Fibroblast of the aortic adventitia (primary cell): ENCODE data around the gene B3GAT2. TPM values are rescaled to one million over a fixed set of nuclear protein-coding genes. Genes with fewer than 3 reads are reported as not detected.

Source experiments
- DNase-seq: peaks from one replicate; pipeline ENCODE4 v3.0.0-alpha.2; 2010; ENCODE audit warnings: low read depth
- H3K4me3 ChIP-seq: 2 replicates; pipeline ENCODE4 v1.5.1; 2011; ENCODE audit warnings: low read depth, mild to moderate bottlenecking, control low read depth, low read length, moderate library complexity
- total RNA-seq: library from RNA; depleted of rRNA; stranded (reverse); fragments of >200 nt; gene quantifications from 2 replicates; pipeline ENCODE4 v1.2.3, GENCODE V29; 2012; ENCODE audit warnings: low replicate concordance
- TF ChIP-seq, protein P1 (sequence below): IDR thresholded peaks from 2 replicates; pipeline ENCODE4 v1.5.1; 2011; ENCODE audit warnings: mild to moderate bottlenecking, low read length, control low read depth, inconsistent platforms; ENCODE audit not compliant: insufficient read depth

Gene B3GAT2, protein sequence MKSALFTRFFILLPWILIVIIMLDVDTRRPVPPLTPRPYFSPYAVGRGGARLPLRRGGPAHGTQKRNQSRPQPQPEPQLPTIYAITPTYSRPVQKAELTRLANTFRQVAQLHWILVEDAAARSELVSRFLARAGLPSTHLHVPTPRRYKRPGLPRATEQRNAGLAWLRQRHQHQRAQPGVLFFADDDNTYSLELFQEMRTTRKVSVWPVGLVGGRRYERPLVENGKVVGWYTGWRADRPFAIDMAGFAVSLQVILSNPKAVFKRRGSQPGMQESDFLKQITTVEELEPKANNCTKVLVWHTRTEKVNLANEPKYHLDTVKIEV
- not detected in 2 replicates for total RNA-seq

DNA sequence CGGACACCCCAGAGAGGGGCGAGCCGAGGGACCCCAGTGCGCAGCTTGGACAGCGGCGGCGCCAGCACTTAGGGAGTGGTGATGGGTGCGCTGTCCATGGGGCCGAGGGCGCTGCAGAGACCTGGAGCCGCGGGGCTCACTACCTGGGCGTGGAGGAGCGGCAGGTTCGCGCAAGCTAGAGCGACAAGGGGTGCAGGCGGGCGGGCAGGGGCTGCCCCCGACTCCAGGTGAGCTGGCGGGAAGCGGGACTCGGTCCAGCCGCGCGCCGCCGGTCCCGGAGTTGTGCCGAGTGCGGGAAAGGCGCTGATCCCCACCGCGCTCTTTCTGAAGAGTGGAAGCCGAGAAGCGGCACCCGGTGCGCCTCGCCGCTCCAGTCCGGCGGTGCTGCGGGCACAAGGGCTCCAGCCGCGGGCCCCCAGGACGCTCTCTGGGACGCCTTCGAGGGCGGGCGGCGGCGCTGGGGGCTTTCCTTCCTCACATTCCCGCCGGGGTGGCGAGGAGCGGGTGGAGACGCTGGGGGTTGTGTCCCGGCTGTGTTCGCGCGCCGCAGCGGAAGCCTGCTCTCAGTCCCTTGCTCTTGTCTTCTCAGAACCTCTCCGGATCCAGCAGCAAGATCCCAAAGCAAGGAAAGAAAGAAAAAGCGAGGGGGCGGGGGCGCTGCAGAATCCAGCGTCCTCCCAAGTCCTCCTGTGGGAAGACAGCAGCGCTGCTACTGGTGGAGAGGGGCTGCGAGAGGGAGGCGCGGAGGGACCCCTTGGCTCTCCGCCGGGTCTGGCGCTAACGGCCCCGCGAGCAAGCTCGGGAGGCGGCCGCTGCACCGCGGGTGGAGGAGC is at the start of gene B3GAT2:
Gene B3GAT2 (minus strand): TSS at position 610 of the 833 bp plus-strand sequence. CDS start 631 bp downstream, outside the sequence.
- TF ChIP-seq, protein P1, sequence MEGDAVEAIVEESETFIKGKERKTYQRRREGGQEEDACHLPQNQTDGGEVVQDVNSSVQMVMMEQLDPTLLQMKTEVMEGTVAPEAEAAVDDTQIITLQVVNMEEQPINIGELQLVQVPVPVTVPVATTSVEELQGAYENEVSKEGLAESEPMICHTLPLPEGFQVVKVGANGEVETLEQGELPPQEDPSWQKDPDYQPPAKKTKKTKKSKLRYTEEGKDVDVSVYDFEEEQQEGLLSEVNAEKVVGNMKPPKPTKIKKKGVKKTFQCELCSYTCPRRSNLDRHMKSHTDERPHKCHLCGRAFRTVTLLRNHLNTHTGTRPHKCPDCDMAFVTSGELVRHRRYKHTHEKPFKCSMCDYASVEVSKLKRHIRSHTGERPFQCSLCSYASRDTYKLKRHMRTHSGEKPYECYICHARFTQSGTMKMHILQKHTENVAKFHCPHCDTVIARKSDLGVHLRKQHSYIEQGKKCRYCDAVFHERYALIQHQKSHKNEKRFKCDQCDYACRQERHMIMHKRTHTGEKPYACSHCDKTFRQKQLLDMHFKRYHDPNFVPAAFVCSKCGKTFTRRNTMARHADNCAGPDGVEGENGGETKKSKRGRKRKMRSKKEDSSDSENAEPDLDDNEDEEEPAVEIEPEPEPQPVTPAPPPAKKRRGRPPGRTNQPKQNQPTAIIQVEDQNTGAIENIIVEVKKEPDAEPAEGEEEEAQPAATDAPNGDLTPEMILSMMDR, result no peak
- peak within 1 kb of the TSS; percentile 55 for H3K4me3 ChIP-seq
- DNase-seq, result peak; percentile 16

DNA sequence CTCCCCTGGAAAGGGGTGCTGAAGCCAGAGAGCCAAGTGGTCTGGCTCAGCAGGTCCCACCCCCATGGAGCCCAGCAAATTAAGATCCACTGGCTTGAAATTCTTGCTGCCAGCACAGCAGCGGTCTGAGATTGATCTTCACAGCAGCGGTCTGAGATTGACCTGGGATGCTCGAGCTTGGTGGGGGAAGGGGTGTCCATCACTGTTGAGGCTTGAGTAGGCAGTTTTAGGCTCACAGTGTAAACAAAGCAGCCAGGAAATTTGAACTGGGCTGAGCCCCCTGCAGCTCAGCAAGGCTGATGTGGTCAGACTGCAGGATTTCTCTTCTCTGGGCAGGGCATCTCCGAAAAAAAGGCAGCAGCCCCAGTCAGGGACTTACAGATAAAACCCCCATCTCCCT is 41.3 kb upstream of the B3GAT2 start:
- H3K4me3 ChIP-seq, result no peak overlapping the region
- TF ChIP-seq, protein P1, result no peak
- DNase-seq, result no peak

DNA sequence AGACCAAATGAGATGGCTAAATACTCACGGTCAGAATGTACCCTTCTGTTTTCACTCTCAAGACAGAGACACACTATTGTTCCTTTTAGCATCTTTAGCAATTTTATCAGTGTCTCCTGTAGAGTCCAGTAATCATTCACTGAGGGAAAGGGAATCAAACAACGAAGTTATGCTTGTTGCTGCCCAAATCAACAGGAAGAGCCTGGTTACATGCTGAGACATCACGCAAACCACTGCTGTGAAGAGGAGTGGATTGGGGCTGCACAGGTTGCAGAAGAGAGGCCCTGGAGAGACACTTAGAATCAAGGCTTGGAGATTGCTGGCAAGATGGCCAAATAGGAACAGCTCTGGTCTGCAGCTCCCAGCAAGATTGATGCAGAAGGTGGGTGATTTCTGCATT is 40.5 kb upstream of the B3GAT2 start:
- no peak overlapping the region for H3K4me3 ChIP-seq
- TF ChIP-seq, protein P1, result no peak
- no peak for DNase-seq

DNA sequence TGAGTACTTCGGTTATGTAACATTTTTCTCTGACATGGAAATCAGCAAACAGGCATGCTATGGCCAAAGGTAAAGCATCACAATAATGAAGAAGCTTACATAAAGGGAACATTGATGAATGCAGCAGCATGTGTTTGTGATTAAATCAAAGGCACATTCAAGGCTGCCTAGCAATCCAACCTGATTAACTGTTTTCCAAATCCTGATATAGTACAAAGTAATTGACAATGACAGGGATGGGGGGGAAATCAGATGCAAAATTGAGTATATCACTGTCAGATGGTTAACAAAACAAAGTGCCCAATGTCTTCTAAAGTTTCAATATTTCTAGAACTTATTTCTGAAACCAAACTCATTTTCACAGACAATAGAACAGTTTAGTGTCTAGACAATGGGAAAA is 39.2 kb upstream of the B3GAT2 start:
- H3K4me3 ChIP-seq, result no peak overlapping the region
- TF ChIP-seq, protein P1, result no peak
- no peak for DNase-seq

DNA sequence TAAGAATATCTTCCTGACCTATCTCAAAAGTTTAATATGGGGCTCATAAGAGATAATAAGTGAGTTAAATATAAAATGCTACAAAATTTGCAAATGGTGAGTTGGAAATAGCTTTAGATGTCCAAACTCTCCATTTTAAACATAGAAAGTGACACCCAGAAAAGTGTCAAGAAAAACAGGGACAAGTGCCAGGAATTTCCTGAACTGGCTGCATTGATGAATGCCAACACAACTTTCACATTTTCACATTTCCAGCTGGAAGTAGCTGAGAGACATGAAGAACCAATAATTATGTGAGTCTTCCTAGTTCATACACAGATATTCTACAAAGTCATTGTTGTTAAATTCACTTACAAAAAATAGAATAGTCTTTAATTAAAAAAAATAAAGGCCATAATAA is 38.6 kb upstream of the B3GAT2 start:
- no peak overlapping the region for H3K4me3 ChIP-seq
- TF ChIP-seq, protein P1, result no peak
- DNase-seq, result no peak

DNA sequence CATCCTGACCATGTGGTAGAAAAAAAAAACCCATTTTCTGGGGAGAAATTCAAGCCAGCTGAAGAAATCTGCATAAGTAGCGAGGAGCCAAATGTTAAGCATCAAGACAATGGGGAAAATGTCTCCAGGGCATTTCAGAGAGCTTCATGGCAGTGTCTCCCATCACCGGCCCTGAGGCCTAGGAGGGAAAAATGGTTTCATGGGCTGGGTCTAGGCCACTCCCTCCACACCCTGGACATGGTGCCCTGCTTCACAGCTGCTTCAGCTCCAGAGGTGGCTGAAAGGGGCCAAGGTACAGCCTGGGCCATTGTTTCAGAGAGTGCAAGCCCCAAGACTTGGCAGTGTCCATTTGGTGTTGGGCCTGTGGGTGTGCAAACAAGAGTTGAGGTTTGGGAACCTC is 34.4 kb upstream of the B3GAT2 start:
- TF ChIP-seq, protein P1, result no peak
- DNase-seq, result no peak
- no peak overlapping the region for H3K4me3 ChIP-seq
